ENCODE results near the gene C19orf25.

Gene C19orf25

DNA sequence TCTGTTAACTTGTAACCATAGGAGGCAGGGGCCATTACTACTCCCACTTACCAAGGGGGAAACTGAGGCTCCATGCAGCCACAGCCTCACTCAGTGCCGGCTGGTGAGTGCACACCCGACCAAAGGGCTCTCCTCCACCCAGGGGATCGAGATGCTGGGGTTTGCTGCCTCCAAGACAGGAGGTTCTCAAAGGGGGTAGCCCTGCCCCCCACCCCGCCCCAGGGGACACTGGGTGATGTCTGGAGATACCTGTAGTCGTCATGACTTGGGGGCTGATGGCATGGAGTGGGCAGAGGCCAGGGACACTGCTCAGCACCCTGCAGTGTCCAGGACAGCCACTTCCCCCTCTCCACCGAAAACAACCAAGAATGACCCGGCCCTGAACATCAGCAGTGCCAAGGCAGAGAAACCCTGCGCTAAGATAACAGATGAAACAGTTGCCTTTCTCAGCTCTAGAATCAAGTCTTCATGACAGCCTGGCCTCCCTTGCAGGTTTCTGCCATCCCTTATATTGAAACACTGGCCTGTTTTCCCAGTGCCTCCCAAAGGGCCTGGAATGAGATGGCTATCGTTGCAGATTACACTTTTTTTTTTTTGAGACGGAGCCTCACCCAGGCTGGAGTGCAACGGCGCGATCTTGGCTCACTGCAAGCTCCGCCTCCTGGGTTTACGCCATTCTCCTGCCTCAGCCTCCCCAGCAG, 15.2 kb upstream of the C19orf25 start:
- no peak for DNase-seq (ENCODE audit: low read depth)
- no peak overlapping the region for H3K4me3 ChIP-seq (replicated peaks; ENCODE audit: low read depth, low read length)
- TF ChIP-seq, protein P1, sequence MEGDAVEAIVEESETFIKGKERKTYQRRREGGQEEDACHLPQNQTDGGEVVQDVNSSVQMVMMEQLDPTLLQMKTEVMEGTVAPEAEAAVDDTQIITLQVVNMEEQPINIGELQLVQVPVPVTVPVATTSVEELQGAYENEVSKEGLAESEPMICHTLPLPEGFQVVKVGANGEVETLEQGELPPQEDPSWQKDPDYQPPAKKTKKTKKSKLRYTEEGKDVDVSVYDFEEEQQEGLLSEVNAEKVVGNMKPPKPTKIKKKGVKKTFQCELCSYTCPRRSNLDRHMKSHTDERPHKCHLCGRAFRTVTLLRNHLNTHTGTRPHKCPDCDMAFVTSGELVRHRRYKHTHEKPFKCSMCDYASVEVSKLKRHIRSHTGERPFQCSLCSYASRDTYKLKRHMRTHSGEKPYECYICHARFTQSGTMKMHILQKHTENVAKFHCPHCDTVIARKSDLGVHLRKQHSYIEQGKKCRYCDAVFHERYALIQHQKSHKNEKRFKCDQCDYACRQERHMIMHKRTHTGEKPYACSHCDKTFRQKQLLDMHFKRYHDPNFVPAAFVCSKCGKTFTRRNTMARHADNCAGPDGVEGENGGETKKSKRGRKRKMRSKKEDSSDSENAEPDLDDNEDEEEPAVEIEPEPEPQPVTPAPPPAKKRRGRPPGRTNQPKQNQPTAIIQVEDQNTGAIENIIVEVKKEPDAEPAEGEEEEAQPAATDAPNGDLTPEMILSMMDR (IDR thresholded peaks at IDR 0.05; ENCODE audit: low read length, missing control alignments): no peak

GRCh38 chr19:1492474-1493006, 13.5 kb upstream of the C19orf25 start:
- DNase-seq (ENCODE audit: low read depth): no peak
- H3K4me3 ChIP-seq (replicated peaks; ENCODE audit: low read depth, low read length): no peak overlapping the region
- TF ChIP-seq, protein P1 (IDR thresholded peaks at IDR 0.05; ENCODE audit: low read length, missing control alignments): no peak

DNA sequence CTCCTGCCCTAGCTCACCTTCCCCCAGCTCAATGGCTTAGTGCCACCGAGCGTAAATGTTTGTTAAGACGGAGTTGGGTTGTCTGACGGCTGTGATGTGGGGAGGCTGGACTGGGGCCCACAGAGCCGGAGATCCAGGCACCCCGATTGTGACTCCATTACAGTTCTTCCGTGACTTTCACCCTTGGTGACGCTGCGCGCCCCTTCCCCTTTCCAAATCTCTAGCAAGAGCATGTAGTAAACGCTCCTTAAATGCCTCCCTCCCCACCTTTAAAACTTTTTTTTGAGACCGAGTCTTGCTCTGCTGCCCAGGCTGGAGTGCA, 12.8 kb upstream of the C19orf25 start:
- TF ChIP-seq, protein P1 (IDR thresholded peaks at IDR 0.05; ENCODE audit: low read length, missing control alignments): no peak
- no peak for DNase-seq (ENCODE audit: low read depth)
- H3K4me3 ChIP-seq (replicated peaks; ENCODE audit: low read depth, low read length): no peak overlapping the region

DNA sequence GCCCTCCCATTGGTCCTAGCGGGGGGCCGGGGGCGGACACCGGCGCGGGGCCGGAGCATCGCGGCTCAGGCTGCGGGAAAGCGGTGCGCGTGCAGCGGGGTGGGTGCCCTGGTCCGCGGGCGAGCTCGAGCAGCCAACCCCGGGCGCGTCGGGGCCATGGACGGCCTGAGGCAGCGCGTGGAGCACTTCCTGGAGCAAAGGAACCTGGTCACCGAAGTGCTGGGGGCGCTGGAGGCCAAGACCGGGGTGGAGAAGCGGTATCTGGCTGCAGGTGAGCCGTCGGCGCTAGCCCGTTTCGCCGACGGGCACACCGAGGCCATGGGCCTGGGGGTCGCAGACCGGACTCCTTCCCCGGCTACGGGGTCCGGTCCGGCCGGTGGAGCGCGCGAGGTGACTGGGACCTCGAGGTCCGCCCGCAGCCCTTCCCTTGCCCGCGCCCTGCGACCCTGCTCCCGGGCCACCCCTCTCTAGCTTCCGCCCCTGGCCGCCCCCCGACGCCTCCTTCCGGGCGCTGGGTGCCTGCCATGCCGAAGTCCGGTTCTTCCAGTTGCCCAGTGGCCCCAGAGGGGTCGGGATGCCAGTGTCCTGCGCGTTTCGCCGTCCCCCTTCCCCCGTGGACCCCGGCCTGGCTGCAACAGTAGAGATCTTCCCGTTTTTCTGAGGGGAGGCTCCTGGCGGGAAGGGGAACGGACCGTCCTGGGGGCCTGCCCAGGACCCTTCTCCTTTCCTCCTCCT, 12.3 kb upstream of the C19orf25 start, which contains the start of gene REEP6:
Gene REEP6 (plus strand): TSS at position 68 of the 735 bp plus-strand sequence. CDS start 89 bp downstream, at position 157.
- TF ChIP-seq, protein P1 (IDR thresholded peaks at IDR 0.05; ENCODE audit: low read length, missing control alignments): no peak
- peak within 1 kb of the TSS; percentile 65 for H3K4me3 ChIP-seq (replicated peaks; ENCODE audit: low read depth, low read length)
- no peak for DNase-seq (ENCODE audit: low read depth)

- TF ChIP-seq, protein P1 (IDR thresholded peaks at IDR 0.05; ENCODE audit: low read length, missing control alignments): no peak
- peak within 1 kb of the TSS; percentile 65 for H3K4me3 ChIP-seq (replicated peaks; ENCODE audit: low read depth, low read length)
- peak; percentile 99 for DNase-seq (ENCODE audit: low read depth)
These were observed 11.5 kb upstream of the C19orf25 start, which contains the start of gene PCSK4 for GRCh38 chr19:1490311-1491113. PCSK4 (minus strand) TSS chr19:1490350; CDS start chr19:1490346, 4 bp downstream.

DNA sequence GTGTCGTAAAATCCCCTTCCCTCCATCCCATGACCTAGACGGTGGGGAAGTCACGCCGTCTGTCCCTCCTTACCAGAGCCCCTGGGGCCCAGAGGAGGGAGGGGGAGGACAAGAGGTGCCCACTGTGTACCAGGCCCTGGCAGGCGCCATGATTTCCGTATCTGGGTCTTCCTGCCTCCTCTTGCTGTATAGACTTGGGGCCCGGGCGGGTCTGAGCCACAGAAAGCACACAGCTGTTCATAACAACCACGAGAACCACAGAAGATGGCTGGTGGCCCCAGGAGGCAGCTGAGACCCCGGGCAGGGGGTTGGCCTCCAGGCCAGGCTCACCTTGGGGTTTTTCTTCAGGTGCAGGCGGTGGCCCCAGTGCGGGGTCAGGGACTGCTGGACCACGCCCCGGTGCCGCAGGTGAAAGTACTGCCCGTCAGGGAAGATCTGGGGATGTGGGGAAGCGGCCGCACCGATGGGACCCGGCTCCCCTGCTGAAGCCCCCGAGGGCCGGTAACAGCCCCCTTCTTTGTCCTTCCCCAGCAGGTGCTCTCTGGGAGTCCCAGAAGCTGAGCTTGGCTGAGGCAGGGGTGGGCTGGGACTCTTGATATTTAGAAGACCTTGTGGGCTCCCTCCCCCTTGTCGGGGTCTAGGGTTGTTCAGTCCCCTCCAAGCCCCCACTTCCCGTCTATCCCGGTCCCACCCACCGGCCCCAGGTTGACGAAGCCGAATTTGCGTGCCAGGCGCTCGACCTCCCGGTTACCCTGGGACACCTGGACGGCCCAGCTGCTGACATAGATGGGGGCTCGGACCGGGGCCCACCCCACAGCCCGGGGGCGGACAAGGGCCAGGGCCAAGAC, 10.7 kb upstream of the C19orf25 start:
- peak overlapping the region; percentile 65 for H3K4me3 ChIP-seq (replicated peaks; ENCODE audit: low read depth, low read length)
- DNase-seq (ENCODE audit: low read depth): no peak
- TF ChIP-seq, protein P1 (IDR thresholded peaks at IDR 0.05; ENCODE audit: low read length, missing control alignments): no peak
